Retinal pigment epithelial cell (primary cell): ENCODE results near the gene DAB2IP.

ENCODE experiments used
- DNase-seq: peaks from one replicate; pipeline ENCODE4 v3.0.0-alpha.2; 2010; ENCODE audit warnings: low read depth
- H3K4me3 ChIP-seq: 2 replicates; pipeline ENCODE4 v1.5.1; 2011; ENCODE audit warnings: mild to moderate bottlenecking, low read length, control low read depth, moderate library complexity
- CTCF ChIP-seq: conservative IDR thresholded peaks from 2 replicates; pipeline ENCODE4 v1.5.1; 2011; ENCODE audit warnings: low read depth, low read length, control low read depth, inconsistent platforms

DAB2IP gene

GRCh38 chr9:121809356-121810050, 158.1 kb downstream of the DAB2IP start:
- no peak for TF ChIP-seq CTCF
- no peak overlapping the region for H3K4me3 ChIP-seq
- DNase-seq = no peak

- DNase-seq = no peak
- H3K4me3 ChIP-seq = no peak overlapping the region
- TF ChIP-seq CTCF = no peak
These were observed 159.1 kb downstream of the DAB2IP start for GRCh38 chr9:121810489-121810888.

GRCh38 chr9:121811140-121811539, 159.7 kb downstream of the DAB2IP start:
- TF ChIP-seq CTCF = no peak
- DNase-seq = no peak
- no peak overlapping the region for H3K4me3 ChIP-seq

- TF ChIP-seq CTCF = no peak
- H3K4me3 ChIP-seq = no peak overlapping the region
These were observed 160.3 kb downstream of the DAB2IP start for GRCh38 chr9:121811751-121812150.

GRCh38 chr9:121812159-121812735, 160.8 kb downstream of the DAB2IP start:
- no peak for DNase-seq
- no peak for TF ChIP-seq CTCF
- no peak overlapping the region for H3K4me3 ChIP-seq

More at GRCh38 chr9:121811751-121812150, 160.3 kb downstream of the DAB2IP start:
- DNase-seq = no peak

- DNase-seq = no peak
- no peak overlapping the region for H3K4me3 ChIP-seq
- no peak for TF ChIP-seq CTCF
These were observed 162.2 kb downstream of the DAB2IP start for GRCh38 chr9:121813519-121814210.

GRCh38 chr9:121814594-121814993, 163.2 kb downstream of the DAB2IP start:
- no peak for DNase-seq

More at GRCh38 chr9:121814594-121814993, 163.2 kb downstream of the DAB2IP start:
- no peak for TF ChIP-seq CTCF
- H3K4me3 ChIP-seq = no peak overlapping the region
